ENCODE measurements around the gene CCN6.

- TF ChIP-seq CTCF (conservative IDR thresholded peaks at IDR 0.05) (no peak), ZFX (IDR thresholded peaks at IDR 0.05) (no peak)
These were observed 21.9 kb upstream of the CCN6 start for GRCh38 chr6:112031960-112032359.
